Tongue (tissue), 2 donors: Measurements from ENCODE around the gene SRI. TPM values are rescaled to one million over a fixed set of nuclear protein-coding genes. Genes with fewer than 3 reads are reported as not detected.
A peak's percentile ranks its signal among the peaks of the same experiment; 100 is the strongest.
"Not testable (repeated sequence)": the region's sequence is repeated elsewhere in the genome, so short reads cannot be mapped to it uniquely, and the experiment has no call there.

Experiments
- DNase-seq: peaks from one replicate; pipeline ENCODE4 v3.0.0-alpha.2; 2015
- total RNA-seq: library from RNA; depleted of rRNA; stranded (reverse); fragments of >200 nt; gene quantifications from one replicate; pipeline ENCODE4 v1.2.3, GENCODE V29; 2014

The SRI gene, protein sequence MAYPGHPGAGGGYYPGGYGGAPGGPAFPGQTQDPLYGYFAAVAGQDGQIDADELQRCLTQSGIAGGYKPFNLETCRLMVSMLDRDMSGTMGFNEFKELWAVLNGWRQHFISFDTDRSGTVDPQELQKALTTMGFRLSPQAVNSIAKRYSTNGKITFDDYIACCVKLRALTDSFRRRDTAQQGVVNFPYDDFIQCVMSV
- total RNA-seq: 57.3 TPM

DNA sequence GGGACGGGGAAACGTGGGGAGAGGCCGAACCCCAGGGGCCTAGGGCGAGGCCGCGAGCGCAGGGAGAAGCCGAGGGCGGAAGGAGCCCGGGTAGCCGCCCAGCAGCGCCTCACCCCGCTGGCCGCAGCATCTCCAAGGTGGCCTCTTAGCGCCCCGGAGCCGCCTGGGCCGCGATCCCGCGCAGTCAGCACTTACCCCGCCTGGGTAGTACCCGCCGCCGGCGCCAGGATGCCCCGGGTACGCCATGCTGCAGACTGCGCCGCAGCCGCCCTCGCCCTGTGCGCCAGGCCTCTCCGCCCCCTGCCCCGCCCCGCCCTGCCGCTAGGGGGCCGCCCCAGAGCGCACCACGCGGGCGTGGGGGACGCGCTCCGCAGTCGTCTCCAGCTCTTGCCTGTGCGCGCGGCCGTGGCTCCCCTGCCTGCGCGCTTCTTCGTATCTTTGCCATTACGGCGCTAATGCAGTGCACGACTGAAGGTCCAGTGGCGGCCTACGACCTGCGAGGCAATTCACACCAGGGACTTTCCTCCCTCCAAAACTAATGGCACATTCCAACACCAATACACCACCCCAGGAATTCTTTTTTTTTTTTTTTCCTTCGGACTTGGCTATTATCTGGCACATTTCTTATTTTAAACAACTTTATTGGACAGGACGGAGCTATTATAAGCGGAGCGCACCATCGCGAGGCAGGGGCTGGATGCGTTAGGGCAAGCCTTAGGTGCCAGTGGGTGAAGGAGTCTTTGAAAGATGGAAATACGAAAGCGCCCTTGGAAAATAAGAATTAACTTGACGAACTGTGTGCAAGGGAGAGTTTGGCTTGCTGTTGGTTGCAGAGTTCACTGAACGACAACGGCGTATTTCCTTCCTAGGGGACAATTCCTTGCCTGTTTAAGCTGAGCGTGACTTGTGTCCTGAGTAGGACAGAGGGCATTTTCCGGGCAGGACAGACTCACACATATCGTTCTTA is at the start of gene SRI:
Gene SRI (minus strand): TSS at position 258 of the 967 bp plus-strand sequence. CDS start 12 bp downstream, at position 246.
- peak; percentile 92 for DNase-seq

DNA sequence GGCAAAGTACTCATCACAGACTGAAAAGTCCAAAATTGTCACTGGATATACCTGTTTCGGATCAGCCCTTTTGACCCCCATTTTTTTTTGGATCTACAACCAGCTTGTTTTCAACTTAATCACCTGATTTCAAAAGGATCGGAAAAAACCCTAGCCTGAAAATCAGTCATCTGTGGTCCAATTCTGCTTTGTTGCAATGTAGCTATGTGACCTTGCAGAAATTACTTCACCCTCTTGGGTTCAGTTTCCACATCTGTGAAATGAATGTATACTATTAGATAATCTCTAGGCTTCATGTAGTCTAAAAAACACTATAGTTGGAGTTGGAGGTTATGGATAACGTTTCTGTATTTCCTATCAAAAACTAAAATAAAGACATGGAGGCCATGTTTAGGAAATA is 49.7 kb upstream of the SRI start:
- DNase-seq: no peak

DNA sequence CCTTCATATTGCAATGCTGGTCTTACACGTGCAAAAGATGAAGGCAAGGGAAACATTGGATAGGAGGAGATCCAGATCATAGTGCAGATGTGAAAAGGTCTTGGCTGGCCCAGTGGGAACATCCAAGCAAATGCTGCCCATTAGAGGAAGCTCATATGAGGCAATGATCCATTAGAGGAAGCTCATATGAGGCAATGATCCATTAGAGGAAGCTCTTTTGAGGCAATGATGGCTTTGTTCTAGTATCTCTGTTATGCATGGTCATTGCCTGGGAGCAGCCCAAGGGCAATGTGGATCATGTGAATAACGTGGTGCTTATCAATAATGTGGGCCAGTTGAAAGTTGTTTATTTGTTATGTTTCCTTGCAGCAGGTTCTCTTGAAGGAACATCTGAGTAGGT is 49.0 kb upstream of the SRI start:
- no peak for DNase-seq

DNA sequence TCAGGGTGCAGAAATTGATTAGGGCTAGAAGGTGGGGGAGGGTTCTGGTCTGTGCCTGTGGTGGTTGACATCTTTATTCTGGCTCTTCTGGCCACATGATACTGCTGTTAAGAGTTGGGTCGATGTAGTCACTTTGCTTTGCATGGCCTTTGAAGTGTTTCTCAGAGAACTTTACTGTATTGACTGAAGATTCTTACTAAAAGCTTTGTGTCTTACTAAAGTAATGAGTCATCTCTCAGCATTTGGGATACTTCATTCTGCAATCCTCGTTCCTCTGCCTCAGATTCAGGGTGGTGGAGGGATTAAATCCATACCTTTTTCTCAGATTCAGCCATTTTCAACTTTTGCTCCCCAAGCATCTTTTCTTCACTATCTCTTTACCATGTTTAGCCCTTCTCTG is 48.2 kb upstream of the SRI start:
- DNase-seq: no peak

DNA sequence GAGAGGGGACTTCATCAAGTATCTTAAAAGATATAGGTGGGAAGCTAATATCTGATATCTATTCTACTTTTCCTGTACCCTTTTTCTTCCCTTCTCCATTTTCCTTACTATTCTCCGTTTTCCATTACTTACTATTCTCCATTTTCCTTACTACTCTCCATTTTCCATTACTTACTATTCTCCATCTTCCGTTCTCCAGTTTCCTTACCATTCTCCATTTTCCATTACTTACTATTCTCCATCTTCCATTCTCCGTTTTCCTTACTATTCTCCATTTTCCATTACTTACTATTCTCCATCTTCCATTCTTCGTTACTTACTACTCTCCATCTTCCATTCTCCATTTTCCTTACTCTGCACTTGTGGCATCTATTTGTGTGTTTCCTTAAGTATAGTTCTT is 47.6 kb upstream of the SRI start:
- DNase-seq: no peak

DNA sequence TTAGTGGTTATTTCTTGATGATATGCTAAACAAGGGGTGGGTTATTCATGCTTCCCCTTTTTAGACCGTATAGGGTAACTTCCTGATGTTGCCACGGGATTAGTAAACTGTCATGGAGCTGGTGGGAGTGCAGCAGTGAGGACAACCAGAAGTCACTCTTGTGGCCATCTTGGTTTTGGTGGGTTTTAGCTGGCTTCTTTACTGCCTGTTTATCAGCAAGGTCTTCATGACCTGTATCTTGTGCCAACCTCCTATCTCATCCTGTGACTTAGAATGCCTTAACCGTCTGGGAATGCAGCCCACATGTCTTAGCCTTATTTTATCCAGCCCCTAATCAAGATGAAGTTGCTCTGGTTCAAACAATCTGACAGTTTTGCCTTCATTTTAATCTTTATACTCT is 45.1 kb upstream of the SRI start:
- DNase-seq: not testable (repeated sequence)

DNA sequence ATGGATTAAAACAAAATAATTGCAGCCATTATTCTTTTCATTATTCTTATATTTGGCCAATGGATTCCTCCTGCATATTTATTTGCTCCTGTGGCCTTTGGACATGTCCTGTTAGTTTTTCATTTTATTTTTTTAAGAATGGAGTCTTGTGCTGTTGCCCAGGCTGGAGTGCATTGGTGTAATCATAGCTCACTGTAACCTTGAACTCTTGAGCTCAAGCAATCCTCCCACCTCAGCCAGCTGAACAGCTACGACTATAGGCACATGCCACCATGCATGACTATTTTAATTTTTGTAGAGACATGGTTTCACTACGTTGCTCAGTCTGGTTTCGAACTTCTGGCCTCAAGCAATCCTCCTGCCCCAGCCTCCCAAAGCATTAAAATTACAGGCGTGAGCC is 42.7 kb upstream of the SRI start:
- no peak for DNase-seq

DNA sequence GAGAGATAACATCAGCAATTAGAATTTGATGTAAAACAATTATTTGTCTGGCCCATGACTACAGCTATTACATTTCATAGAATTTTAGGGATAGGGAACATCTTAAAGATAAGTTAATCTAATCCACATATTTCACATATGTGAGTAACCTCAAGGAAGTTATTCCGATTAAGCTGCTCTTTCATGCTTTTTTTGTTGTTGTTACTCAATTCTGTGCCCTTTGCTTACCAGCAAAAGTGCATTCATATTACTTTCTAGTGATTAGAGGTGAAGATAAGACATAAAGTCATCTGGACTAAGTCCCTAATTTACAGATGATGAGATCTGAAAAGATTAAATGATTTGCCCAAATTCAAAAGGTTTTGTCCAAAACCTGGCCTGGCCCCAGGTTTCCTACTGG is 40.9 kb upstream of the SRI start:
- no peak for DNase-seq

DNA sequence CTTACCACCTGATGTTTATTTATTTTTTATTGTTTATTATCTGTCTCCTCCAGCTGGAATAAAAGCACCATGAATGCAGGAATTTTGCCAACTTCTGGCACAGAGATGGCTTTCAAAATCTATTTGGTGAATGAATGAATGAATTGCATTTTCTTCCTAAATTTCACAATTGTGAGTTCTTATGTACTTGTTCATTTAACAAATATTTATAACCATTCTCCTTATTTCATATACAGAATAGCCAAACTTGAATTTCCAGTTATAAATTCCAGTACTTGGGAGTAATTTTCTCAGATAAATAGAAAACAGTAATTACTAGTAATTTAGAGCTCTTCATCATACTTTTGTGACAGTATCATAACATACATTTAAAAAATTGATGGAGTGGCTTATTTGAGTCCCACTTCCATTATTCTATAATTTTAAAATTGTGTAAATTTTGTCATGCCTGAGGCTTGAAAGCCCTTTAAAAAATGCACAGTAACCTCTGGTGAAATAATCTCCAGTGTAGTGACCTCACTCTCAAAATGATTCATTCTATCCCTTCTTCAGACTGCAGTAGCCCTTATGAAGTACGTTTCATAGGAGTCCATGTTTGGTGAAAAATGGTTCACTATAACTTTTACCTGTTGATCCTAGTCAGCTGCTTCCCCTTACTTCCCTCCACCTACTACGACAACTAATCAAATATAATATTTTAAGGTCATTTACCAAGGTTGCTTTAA is 40.0 kb upstream of the SRI start:
- no peak for DNase-seq

DNA sequence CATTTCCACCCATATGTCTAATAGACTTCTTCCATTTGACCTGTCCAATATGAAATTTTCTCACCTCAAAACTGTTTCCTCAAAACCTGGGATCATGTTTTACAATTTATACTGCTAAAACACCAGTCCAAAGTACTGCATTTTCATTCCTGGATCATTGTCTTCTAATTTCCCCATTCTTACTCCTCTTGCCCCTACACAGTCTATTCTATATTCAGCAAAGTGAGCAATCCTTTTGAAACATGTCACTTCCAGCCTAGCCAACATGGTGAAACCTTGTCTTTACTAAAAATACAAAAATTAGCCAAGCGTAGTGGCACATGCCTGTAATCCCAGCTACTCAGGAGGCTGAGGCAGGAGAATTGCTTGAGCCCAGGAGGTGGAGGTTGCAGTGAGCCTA is 38.5 kb upstream of the SRI start:
- DNase-seq: not testable (repeated sequence)

DNA sequence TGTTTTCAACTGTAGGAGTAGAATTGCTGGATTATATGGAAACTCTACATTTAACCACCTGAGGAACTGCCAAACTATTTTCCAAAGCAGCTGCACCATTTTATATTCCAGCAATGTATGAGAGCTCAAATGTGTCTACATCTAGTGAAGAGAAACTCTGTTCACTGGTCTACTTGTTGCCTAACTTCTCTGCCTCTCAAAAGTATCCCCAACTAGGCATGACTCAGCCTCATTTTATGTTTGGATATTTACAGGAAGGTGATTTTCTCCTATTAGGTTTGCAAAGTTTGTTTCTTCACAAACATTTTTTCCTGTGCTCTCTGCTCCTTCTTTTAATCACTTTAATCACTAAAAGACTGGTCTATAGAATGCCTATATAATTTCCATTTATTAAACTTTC is 37.1 kb upstream of the SRI start:
- DNase-seq: no peak

DNA sequence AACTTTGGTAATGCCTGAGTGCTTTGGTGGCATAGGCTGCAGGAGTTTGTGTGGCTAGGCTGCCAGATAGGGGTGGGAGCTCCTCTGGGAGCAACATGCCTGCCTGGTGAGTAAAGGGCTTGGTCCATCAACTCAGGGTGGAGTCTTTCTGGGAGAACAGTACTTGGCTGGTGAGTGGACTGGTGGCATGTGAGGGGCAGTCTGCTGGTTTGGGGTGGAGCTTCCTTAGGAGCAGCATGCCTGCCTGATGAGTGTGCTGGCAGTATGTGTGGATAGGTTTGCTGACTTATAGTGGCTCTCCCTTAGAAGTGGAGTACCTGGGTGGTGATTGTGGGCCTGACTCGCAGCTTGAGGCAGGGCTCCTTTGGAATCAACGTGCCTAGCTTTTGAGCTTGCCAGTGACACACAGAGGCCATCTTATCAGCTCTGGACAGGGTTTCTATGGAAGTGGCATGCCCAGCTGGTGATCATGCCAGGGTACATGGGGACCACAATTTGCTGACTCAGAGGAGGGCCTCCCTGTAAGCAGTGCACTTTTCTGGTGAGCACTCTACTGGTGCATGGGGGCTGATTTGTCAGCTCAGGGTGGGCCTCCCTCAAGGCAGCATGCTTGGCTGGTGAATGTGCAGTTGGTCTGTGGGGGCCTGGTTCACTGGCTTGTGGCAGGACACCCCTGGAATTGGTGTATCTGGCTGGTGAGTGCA is 35.0 kb upstream of the SRI start:
- DNase-seq: no peak

DNA sequence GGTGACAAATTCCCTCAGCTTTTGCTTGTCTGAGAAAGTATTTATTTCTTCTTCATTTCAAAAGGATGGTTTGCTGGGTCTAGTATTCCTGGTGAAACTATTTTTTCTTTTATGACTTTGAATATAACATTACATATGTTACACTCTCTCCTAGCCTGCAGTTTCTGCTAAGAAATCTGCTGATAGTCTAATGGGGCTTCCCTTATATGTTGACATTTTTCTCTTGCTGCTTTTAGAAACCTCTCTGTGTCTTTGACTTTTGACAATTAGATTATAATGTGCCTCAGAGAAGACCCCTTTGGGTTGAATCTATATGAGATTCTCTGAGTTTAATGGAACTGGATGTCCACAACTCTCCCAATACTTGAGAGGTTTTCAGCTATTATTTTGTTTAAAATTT is 33.8 kb upstream of the SRI start:
- no peak for DNase-seq

DNA sequence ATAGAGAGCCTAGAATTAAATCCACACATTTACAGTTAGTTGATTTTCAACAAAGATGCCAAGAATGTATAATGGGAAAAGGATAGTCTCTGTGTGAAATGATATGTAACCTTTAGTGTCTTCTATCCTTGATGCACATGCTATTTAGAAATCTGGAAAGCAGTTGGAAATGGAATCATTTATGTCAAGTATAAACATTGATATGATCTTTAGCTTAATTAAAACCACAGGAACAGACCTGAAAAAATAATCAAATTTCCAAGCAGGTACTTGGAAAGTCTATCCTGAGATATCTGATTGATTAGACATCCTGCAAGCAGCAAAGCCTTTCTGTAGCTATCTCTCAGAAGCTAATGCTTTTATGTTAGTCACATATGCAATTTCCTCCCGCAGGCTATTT is 24.4 kb upstream of the SRI start:
- DNase-seq: no peak

DNA sequence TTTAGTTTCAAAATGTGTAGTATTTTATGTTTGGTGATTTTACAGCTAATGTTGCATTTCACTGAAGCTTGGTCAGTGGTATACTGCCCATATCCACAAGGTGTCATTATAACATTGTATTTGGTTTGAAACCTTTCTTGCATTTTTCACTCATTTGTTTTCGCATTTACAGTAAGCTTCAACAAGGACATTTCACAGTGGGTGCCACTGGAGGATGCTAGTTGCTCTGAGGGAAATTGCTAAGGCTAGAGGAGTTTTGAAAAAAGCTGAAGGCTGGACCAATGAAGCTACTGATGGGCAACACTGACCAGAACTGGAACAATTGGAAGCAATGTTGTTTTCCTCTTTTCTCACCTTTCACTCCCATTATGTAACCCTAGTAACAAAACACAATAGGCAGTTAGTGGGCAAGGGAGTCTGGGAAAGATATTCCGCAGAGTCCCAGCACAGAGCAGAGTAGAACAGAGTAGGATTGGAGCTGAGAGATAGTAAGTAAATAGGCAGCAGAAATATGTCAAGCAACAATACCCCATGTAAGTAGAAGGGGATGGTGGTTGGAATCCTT is 23.6 kb upstream of the SRI start:
- peak; percentile 71 for DNase-seq

DNA sequence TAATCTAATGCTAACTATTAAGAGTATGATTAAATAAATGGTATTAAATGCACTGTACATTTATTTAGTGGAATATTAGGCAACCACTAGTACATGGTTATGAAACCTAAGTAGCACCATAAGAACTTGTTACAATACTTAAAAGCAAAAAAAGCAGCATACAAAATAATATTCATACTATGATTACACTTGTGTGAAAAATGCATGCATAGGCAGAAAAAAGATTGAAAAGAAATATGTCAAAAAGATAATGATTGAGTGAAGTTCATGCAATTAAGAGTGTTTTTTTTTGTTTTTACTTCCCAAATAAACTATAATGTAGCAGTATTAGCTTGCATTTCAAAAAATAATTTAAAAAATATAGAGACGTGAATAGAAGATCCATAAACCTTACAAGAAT is 20.0 kb upstream of the SRI start:
- DNase-seq: no peak

DNA sequence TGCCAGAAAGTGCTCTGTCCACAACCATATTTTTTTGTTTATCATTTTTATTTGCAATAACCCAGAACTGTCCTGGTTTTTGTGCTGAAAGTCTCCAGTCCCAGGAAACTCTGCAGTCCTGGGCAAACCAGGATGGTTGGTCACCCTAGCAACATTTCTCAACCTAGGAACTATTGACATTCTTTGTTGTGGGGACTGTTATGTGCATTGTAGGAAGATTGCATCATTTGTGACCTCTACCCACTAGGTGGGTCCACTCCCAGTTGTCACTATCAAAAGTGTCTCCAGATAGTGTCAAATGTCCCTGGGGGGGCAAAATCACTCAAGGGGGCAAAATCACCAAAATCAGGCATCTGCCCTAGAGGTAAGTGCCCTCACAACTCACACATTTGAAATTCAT is 14.0 kb upstream of the SRI start:
- DNase-seq: no peak

DNA sequence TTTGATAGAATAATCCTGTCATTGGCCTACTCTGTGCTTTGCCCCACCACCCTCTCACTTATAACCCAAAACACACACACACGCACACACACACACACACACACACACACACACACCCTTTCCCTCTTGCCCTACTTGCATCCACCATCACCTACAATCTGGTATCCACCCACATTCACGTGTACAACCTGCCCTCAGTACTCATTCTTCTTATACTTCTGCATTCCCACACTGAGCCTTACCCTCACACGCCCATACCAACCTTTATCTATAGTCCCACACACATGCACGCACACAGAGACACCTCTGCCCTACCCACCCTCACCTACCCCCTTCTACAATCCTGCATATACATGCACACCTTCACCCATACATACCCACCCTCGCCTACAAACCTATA is 10.8 kb upstream of the SRI start:
- DNase-seq: no peak

DNA sequence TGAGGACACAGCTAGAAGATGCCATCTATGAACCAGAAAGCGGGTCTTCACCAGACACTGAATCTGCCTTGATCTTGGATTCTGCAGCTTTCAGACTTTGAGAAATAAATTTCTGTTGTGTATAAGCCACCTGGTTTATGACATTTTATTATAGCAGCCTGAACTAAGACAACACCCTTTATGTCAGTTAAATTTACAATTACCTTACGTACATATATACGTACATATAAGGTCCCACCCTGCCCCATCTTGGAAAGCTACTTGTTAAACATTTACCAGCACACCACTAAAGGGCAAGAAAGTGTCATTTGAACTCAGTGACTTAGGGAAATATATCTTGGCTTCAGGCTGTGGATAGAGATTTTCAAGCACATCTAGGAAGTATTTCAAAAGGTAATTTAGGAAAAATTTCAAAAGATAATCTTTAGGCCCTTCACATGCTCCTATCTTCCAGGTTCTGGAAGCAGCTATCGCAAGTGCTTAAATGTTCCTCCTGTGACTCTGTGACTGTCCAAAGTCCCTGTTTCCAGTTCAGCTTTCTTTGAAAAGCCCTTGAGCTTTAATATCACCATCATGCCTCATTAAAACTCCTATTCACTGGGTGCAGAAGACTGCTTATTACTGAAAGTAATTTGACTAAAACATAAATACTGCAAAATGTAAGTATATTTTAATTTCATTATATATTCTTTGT is 9.6 kb upstream of the SRI start:
- DNase-seq: no peak

DNA sequence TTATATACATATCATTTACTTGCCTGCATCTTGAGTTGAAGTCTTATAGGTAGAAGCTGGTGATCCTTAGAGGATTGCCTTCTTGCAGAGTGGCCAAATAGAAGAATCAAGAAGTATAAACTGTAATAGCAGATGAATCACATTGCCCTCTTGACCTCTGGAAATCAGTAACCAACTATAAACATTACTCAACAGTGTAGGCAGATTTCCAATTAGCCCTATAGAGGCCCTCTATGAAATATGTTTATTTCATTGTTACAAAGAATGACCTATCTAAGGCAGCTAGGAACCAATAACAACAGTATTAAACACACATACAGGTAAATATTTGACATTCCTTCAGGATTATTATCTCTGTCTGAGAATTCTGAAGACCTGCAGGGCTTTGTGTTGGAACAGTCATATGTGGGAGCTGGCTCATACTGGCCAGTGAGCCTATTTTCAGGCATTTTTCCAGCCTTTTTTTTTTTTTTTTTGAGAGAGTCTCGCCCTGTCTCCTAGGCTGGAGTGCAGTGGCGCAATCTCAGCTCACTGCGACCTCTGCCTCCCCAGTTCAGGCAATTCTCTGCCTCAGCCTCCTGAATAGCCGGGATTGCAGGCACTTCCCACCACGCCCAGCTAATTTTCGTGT is 7.2 kb upstream of the SRI start:
- DNase-seq: no peak

DNA sequence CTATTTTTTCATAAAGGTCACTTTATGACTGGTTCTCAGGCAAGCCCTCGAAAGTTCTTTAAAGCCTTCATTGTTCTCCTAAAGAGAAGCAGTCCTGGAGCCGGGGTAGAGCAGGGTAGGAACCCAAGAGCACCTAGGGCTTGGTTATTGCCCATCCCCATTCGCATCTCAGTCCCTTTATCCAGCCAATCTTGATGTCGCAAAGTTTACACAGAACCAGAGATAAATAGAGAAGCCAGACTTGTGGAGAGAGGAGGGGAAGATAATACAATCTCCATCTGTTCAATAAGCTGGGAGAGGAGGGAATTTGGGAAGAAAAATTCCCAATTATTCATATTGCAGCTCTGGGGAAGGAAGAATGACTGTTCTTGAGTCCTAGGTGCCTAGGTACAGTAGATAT is 6.4 kb upstream of the SRI start:
- no peak for DNase-seq
